Lung (tissue), 12 donors: ENCODE data around the gene CACNA1C. TPM values are rescaled to one million over a fixed set of nuclear protein-coding genes. Genes with fewer than 3 reads are reported as not detected.

Source experiments
- ATAC-seq: fragments of 200-7000 bp; cut with Tn5 transposase; one replicate; pipeline ENCODE4 v1.9.1; 2020; ENCODE audit warnings: moderate number of reproducible peaks; ENCODE audit not compliant: insufficient read depth, low FRiP score
- DNase-seq, 3 donors: peaks; one replicate each; pipeline ENCODE4 v3.0.0-alpha.2; 2013 to 2017
- H3K27ac ChIP-seq, 2 donors: one replicate each; pipeline ENCODE4 v1.5.1; 2013; ENCODE audit warnings: mild to moderate bottlenecking in 2 of 2, moderate library complexity in 2 of 2, control low read depth in 1 of 2, inconsistent platforms in 1 of 2, low read depth in 1 of 2, low read length in 1 of 2
- H3K27me3 ChIP-seq, 3 donors: one replicate each; pipeline ENCODE4 v1.5.1; 2013; ENCODE audit warnings: low read length in 2 of 3; ENCODE audit not compliant: control insufficient read depth in 3 of 3, insufficient read depth in 3 of 3
- H3K36me3 ChIP-seq, 4 donors: one replicate each; pipeline ENCODE4 v1.5.1; 2013; ENCODE audit warnings: low read length in 4 of 4, mild to moderate bottlenecking in 1 of 4, moderate library complexity in 1 of 4; ENCODE audit not compliant: control insufficient read depth in 4 of 4, insufficient read depth in 4 of 4
- H3K4me1 ChIP-seq, 5 donors: one replicate each; pipeline ENCODE4 v1.5.1; 2013; ENCODE audit warnings: low read length in 5 of 5, mild to moderate bottlenecking in 2 of 5, moderate library complexity in 1 of 5; ENCODE audit not compliant: control insufficient read depth in 5 of 5, insufficient read depth in 5 of 5
- H3K4me3 ChIP-seq: one replicate; pipeline ENCODE4 v1.5.1; 2013; ENCODE audit warnings: mild to moderate bottlenecking, control low read depth, moderate library complexity
- H3K9ac ChIP-seq, 2 donors: one replicate each; pipeline ENCODE4 v1.5.1; 2013; ENCODE audit warnings: low read length in 2 of 2, control low read depth in 1 of 2; ENCODE audit not compliant: insufficient read depth in 1 of 2
- H3K9me3 ChIP-seq, 4 donors: one replicate each; pipeline ENCODE4 v1.5.1; 2013; ENCODE audit warnings: low read length in 3 of 4, mild to moderate bottlenecking in 1 of 4, moderate library complexity in 1 of 4; ENCODE audit not compliant: control insufficient read depth in 4 of 4, insufficient read depth in 3 of 4
- CTCF ChIP-seq: IDR thresholded peaks from 2 replicates; pipeline ENCODE4 v1.5.1; 2012; ENCODE audit warnings: mild to moderate bottlenecking; ENCODE audit errors: control extremely low read depth, extremely low read depth
- WGBS, 2 donors: extraction: QIAGEN DNeasy Blood & Tissue Kit; methylation state at CpG; one replicate each; pipeline ENCODE4 v1.1.7; 2013; 5-methylcytosine and 5-hydroxymethylcytosine counted together
- polyA plus RNA-seq, 2 donors: library from polyadenylated mRNA; stranded (reverse); fragments of 200-250 nt; gene quantifications; one replicate each; pipeline ENCODE4 v1.2.1, GENCODE V29; 2013
- total RNA-seq, 2 donors: library from RNA; depleted of rRNA in 1 of 2; stranded (reverse); fragments of >200 nt in 1 of 2; gene quantifications; one replicate each; pipeline ENCODE4 v1.2.1, GENCODE V29; 2014 to 2021
- donor health status: control.
- donor health status: control.
- donor health status: Bipolar disorder and iron deficiency.
- donor health status: healthy.
- donor health status: DM: yes; HTN: yes; CAD: no.

Gene CACNA1C
- total and polyA plus RNA-seq, 4 donors = 3.2 to 17.5 (median 7.5) TPM

- H3K4me1 ChIP-seq = peaks cover 0 to 16% (median 0%) of the 10 kb centered on the region in 5 donors
- H3K4me3 ChIP-seq = no peak overlapping the region
- DNase-seq = no peak
- ATAC-seq = no peak
- H3K27ac ChIP-seq = no peak overlapping the region
- 92 to 93% methylated on average over 14 of the region's 14 CpGs for WGBS, 2 donors
- no peaks in the 10 kb centered on the region for H3K9me3 ChIP-seq
- peaks cover 0 to 13% (median 3%) of the 10 kb centered on the region in 4 donors for H3K36me3 ChIP-seq
- no peak overlapping the region for H3K9ac ChIP-seq
- no peaks in the 10 kb centered on the region for H3K27me3 ChIP-seq
- no peak for TF ChIP-seq CTCF
These were observed 599.2 kb downstream of the CACNA1C start for GRCh38 chr12:2652011-2652400.

GRCh38 chr12:2652401-2653081 is 599.8 kb downstream of the CACNA1C start:
- no peak for TF ChIP-seq CTCF
- no peak overlapping the region for H3K4me3 ChIP-seq
- no peak for DNase-seq
- WGBS, 2 donors = 85 to 90% methylated on average over 33 of the region's 33 CpGs
- H3K27ac ChIP-seq = no peak overlapping the region
- H3K4me1 ChIP-seq = peaks cover 0 to 16% (median 0%) of the 10 kb centered on the region in 5 donors
- ATAC-seq = no peak
- H3K27me3 ChIP-seq = no peaks in the 10 kb centered on the region
- H3K9me3 ChIP-seq = no peaks in the 10 kb centered on the region
- H3K9ac ChIP-seq = no peak overlapping the region
- H3K36me3 ChIP-seq = peaks cover 0 to 13% (median 3%) of the 10 kb centered on the region in 4 donors

GRCh38 chr12:2653461-2653965 is 600.7 kb downstream of the CACNA1C start:
- no peak for TF ChIP-seq CTCF
- Histone ChIP-seq H3K4me3 (no peak overlapping the region), H3K27ac (no peak overlapping the region), H3K9ac (no peak overlapping the region), H3K4me1 (peaks cover 0 to 16% (median 0%) of the 10 kb centered on the region in 5 donors), H3K36me3 (peaks cover 0 to 13% (median 4%) of the 10 kb centered on the region in 4 donors), H3K9me3 (no peaks in the 10 kb centered on the region), H3K27me3 (no peaks in the 10 kb centered on the region)
- WGBS, 2 donors = 92 to 97% methylated on average over 22 of the region's 22 CpGs
- no peak for ATAC-seq
- no peak for DNase-seq

GRCh38 chr12:2654311-2654710 is 601.5 kb downstream of the CACNA1C start:
- ATAC-seq (no peak), DNase-seq (no peak)
- no peak overlapping the region for H3K4me3 ChIP-seq
- H3K36me3 ChIP-seq = peaks cover 0 to 13% (median 4%) of the 10 kb centered on the region in 4 donors
- H3K9me3 ChIP-seq = no peaks in the 10 kb centered on the region
- peaks cover 0 to 14% (median 0%) of the 10 kb centered on the region in 5 donors for H3K4me1 ChIP-seq
- H3K9ac ChIP-seq = no peak overlapping the region
- no peak for TF ChIP-seq CTCF
- 67 to 76% methylated on average over 8 of the region's 8 CpGs for WGBS, 2 donors
- no peak overlapping the region for H3K27ac ChIP-seq
- H3K27me3 ChIP-seq = no peaks in the 10 kb centered on the region
